ENCODE data around the gene IFI27L1.

Gene IFI27L1

GRCh38 chr14:94138251-94138650 is 57.1 kb downstream of the IFI27L1 start:
- DNase-seq: no peak

GRCh38 chr14:94139006-94139405 is 57.9 kb downstream of the IFI27L1 start:
- no peak for DNase-seq

DNA sequence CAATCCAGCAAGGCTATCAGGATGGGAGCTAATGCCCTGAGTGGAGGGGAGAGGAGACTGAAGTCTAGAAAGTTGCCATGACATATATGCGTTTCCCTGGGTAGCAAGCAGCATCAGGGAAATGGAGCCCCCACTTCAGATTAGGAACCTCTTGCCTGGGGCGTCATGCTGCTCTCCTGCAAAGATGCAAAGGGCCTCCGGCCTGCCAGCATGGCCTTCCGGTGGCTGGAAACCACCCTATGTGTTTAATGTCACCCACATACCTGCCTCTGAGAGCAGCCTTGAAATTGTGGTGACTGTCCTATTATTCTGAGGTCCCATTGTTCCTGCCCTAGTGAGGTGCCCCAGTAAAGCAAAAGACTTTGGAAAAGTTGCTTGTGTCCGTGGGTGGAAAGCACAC is 58.3 kb downstream of the IFI27L1 start:
- DNase-seq: no peak

DNA sequence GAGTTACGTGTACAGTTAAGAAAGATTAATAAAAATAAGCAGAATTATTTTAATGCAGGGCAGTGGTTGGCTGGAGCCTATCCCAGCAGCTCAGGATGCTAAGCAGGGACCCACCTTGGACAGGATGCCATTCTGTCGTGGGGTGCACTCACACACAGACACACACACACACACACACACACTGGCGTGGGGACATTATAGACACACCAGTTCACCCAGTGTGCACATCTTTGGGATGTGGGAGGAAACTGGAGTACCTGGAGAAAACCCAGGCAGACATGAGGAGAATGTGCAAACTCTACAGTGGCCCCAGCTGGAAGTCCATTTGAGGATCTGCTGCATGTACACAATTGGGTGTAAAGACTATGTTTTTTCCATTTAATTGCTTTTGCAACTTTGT is 61.1 kb downstream of the IFI27L1 start:
- DNase-seq: no peak

DNA sequence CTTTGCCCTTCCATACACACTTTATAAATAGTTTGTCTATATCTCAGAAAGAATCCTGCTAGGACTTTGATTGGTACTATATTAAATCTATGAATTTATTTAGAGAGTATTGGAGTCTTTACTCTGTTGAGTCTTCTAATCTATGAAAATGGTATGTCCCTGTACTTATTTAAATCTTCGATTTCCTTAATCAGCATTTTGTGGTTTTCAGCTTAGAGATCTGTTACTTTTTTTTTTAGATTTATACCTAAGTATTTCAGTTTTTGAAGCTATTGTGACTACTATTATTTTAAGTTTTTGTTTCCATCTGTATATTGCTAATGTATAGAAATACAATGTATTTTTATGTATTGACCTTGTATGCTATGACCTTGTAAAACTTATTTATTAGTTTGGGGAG is 61.7 kb downstream of the IFI27L1 start:
- no peak for DNase-seq

GRCh38 chr14:94143239-94143638 is 62.1 kb downstream of the IFI27L1 start:
- peak in 1 of 5 experiments; percentile 12 for DNase-seq

DNA sequence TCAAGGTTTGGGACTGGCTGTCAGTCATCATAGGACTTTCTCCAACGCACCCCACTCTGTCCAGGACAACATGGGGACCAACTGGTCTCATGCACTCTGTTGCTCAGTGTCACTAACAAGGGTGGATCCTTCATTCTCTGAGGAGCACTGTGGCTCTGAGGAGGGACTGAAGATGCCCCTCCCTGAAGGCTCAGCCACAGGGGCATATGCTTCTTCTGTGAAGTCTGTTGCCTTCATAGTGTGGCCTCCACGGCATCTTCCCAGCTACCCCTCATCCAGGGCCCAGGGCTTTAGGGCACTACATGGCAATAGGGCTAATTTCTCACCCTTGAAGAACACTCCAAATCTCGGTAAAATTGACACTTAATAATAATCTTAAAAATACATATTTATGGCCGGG is 62.6 kb downstream of the IFI27L1 start:
- DNase-seq: no peak

DNA sequence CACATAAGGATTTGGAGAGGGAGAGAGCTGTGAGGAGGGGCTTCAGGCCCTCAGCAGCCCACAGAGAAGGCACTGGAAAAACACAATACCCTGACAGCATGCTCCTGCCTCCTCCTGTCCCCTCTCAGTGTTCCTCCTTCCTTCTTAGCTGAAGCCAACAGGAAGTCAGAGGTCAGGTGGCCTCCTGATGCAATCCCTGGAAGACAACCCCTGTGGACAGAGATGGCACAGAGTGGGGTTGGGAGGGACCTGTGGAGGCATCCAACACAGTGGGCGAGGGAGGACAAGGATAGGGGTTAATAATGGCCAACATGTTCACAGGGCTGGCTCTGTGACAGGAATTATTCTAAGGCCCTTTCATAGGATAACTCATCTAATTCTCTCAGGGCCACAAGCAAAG is 63.7 kb downstream of the IFI27L1 start:
- no peak for DNase-seq

DNA sequence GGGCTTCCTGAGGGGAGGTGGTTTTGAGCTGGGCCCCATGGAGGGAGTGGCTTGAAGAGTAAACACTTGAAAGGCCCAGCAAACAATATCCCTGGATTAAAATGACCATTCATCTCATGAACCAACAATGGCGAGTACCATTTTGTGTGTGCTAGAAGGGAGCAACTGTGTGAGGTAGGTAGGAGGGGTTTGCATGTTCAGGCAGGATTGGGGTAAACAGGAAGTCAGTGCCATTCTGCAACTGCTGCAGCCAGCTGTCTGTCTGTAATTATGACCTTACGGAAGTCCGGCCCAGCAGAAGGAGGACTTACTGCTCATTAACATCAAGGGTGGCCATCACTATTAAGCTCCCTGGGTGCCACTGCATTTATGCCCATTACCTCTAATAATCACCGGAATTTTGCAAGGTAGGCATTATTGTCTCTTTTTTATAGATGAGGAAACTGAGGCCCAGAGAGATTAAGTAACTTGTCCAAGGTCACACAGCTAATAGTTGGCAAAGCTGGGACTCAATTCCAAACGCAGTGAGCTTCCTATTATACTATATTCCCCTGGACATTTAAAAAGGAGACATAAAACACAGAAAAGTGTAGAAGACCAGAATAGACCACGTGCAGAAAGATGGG is 64.9 kb downstream of the IFI27L1 start:
- DNase-seq: peak in 1 of 5 experiments; percentile 45
